ENCODE measurements around the gene CHPF2. TPM values are rescaled to one million over a fixed set of nuclear protein-coding genes. Genes with fewer than 3 reads are reported as not detected.

The CHPF2 gene
- total RNA-seq, 1 experiment from 2014 or later: 26.5 TPM

GRCh38 chr7:151201344-151201743, 30.9 kb upstream of the CHPF2 start:
- no peaks in the 10 kb centered on the region for H3K36me3 ChIP-seq
- H3K4me3 ChIP-seq: no peak overlapping the region
- no peaks in the 10 kb centered on the region for H3K9me3 ChIP-seq
- no peak for DNase-seq
- H3K27me3 ChIP-seq: no peaks in the 10 kb centered on the region

GRCh38 chr7:151201751-151202150, 30.5 kb upstream of the CHPF2 start:
- no peaks in the 10 kb centered on the region for H3K36me3 ChIP-seq
- no peak overlapping the region for H3K4me3 ChIP-seq
- DNase-seq: no peak
- no peaks in the 10 kb centered on the region for H3K27me3 ChIP-seq
- no peaks in the 10 kb centered on the region for H3K9me3 ChIP-seq

- Histone ChIP-seq H3K27me3 (no peaks in the 10 kb centered on the region), H3K4me3 (no peak overlapping the region), H3K9me3 (no peaks in the 10 kb centered on the region), H3K36me3 (no peaks in the 10 kb centered on the region)
- no peak for DNase-seq
These were observed 29.4 kb upstream of the CHPF2 start for GRCh38 chr7:151202836-151203235.

- no peaks in the 10 kb centered on the region for H3K27me3 ChIP-seq
- no peaks in the 10 kb centered on the region for H3K9me3 ChIP-seq
- H3K4me3 ChIP-seq: no peak overlapping the region
- no peaks in the 10 kb centered on the region for H3K36me3 ChIP-seq
- DNase-seq: no peak
These were observed 27.8 kb upstream of the CHPF2 start for GRCh38 chr7:151204383-151205032.

- Histone ChIP-seq H3K9me3 (no peaks in the 10 kb centered on the region), H3K4me3 (no peak overlapping the region), H3K36me3 (no peaks in the 10 kb centered on the region), H3K27me3 (no peaks in the 10 kb centered on the region)
- no peak for DNase-seq
These were observed 26.6 kb upstream of the CHPF2 start for GRCh38 chr7:151205730-151206129.

- Histone ChIP-seq H3K4me3 (no peak overlapping the region), H3K9me3 (no peaks in the 10 kb centered on the region), H3K36me3 (no peaks in the 10 kb centered on the region), H3K27me3 (no peaks in the 10 kb centered on the region)
- DNase-seq: no peak
These were observed 25.4 kb upstream of the CHPF2 start for GRCh38 chr7:151206914-151207313.

GRCh38 chr7:151207315-151207714, 25.0 kb upstream of the CHPF2 start:
- no peaks in the 10 kb centered on the region for H3K27me3 ChIP-seq
- H3K36me3 ChIP-seq: no peaks in the 10 kb centered on the region
- no peak overlapping the region for H3K4me3 ChIP-seq
- DNase-seq: no peak
- no peaks in the 10 kb centered on the region for H3K9me3 ChIP-seq

GRCh38 chr7:151207804-151208203, 24.5 kb upstream of the CHPF2 start:
- DNase-seq: no peak
- Histone ChIP-seq H3K27me3 (no peaks in the 10 kb centered on the region), H3K36me3 (no peaks in the 10 kb centered on the region), H3K9me3 (no peaks in the 10 kb centered on the region), H3K4me3 (no peak overlapping the region)

GRCh38 chr7:151208253-151208862, 23.9 kb upstream of the CHPF2 start:
- Histone ChIP-seq H3K27me3 (no peaks in the 10 kb centered on the region), H3K36me3 (no peaks in the 10 kb centered on the region), H3K9me3 (no peaks in the 10 kb centered on the region), H3K4me3 (no peak overlapping the region)
- DNase-seq: no peak

- no peak overlapping the region for H3K4me3 ChIP-seq
- DNase-seq: no peak
- H3K9me3 ChIP-seq: no peaks in the 10 kb centered on the region
- no peaks in the 10 kb centered on the region for H3K36me3 ChIP-seq
- H3K27me3 ChIP-seq: no peaks in the 10 kb centered on the region
These were observed 22.7 kb upstream of the CHPF2 start for GRCh38 chr7:151209588-151209987.

GRCh38 chr7:151210087-151210854, 22.0 kb upstream of the CHPF2 start, which contains the start of gene H2BK1:
TSS of gene H2BK1 (minus strand) at chr7:151210488. CDS start at chr7:151210318, 170 bp downstream.
- no peak within 1 kb of the TSS for H3K4me3 ChIP-seq
- H3K36me3 ChIP-seq: no peaks in the 10 kb centered on the region; the same call in 1 of the 2 replicates
- DNase-seq: no peak
- no peaks in the 10 kb centered on the region for H3K27me3 ChIP-seq
- H3K9me3 ChIP-seq: no peaks in the 10 kb centered on the region

GRCh38 chr7:151211155-151211772, 21.0 kb upstream of the CHPF2 start:
- H3K36me3 ChIP-seq: peaks cover 9% of the 10 kb centered on the region; the same call in 1 of the 2 replicates

GRCh38 chr7:151212626-151213025, 19.7 kb upstream of the CHPF2 start:
- DNase-seq: no peak
- Histone ChIP-seq H3K36me3 (peaks cover 12% of the 10 kb centered on the region; the same call in 1 of the 2 replicates), H3K9me3 (no peaks in the 10 kb centered on the region), H3K27me3 (no peaks in the 10 kb centered on the region), H3K4me3 (no peak overlapping the region)

More at GRCh38 chr7:151211155-151211772, 21.0 kb upstream of the CHPF2 start:
- Histone ChIP-seq H3K9me3 (no peaks in the 10 kb centered on the region), H3K27me3 (no peaks in the 10 kb centered on the region), H3K4me3 (no peak overlapping the region)
- no peak for DNase-seq

- Histone ChIP-seq H3K36me3 (peaks cover 12% of the 10 kb centered on the region; the same call in 1 of the 2 replicates), H3K4me3 (no peak overlapping the region), H3K27me3 (no peaks in the 10 kb centered on the region), H3K9me3 (no peaks in the 10 kb centered on the region)
- no peak for DNase-seq
These were observed 18.5 kb upstream of the CHPF2 start for GRCh38 chr7:151213826-151214225.

- Histone ChIP-seq H3K36me3 (peaks cover 12% of the 10 kb centered on the region; the same call in 1 of the 2 replicates), H3K4me3 (no peak overlapping the region), H3K27me3 (no peaks in the 10 kb centered on the region), H3K9me3 (no peaks in the 10 kb centered on the region)
- no peak for DNase-seq
These were observed 16.9 kb upstream of the CHPF2 start for GRCh38 chr7:151215396-151215795.

GRCh38 chr7:151218170-151218569, 14.1 kb upstream of the CHPF2 start:
- DNase-seq: no peak
- Histone ChIP-seq H3K9me3 (no peaks in the 10 kb centered on the region), H3K27me3 (no peaks in the 10 kb centered on the region), H3K4me3 (no peak overlapping the region), H3K36me3 (peaks cover 17% of the 10 kb centered on the region; the same call in 1 of the 2 replicates)

- no peak for DNase-seq
- Histone ChIP-seq H3K36me3 (peaks cover 16% of the 10 kb centered on the region), H3K9me3 (no peaks in the 10 kb centered on the region), H3K27me3 (no peaks in the 10 kb centered on the region), H3K4me3 (no peak overlapping the region)
These were observed 8.6 kb upstream of the CHPF2 start for GRCh38 chr7:151223728-151224127.

All from MG63 (cell line).